HG03571 (cell line): ENCODE results near the gene GNAO1.

ENCODE experiments used
- ATAC-seq: cut with Tn5 transposase; IDR thresholded peaks from one replicate; pipeline ENCODE4 v1.9.1; 2021; ENCODE audit not compliant: unreplicated experiment

GNAO1 gene

GRCh38 chr16:56310690-56311089, 119.4 kb downstream of the GNAO1 start:
- no peak for ATAC-seq

GRCh38 chr16:56311208-56312027, 120.1 kb downstream of the GNAO1 start:
- ATAC-seq, result no peak

- ATAC-seq, result no peak
Measured at GRCh38 chr16:56312028-56312300, 120.7 kb downstream of the GNAO1 start.

GRCh38 chr16:56312556-56312955, 121.3 kb downstream of the GNAO1 start:
- ATAC-seq, result no peak

GRCh38 chr16:56314244-56314850, 123.1 kb downstream of the GNAO1 start:
- ATAC-seq, result no peak

- no peak for ATAC-seq
Measured at GRCh38 chr16:56315955-56316354, 124.7 kb downstream of the GNAO1 start.

GRCh38 chr16:56316545-56316944, 125.3 kb downstream of the GNAO1 start:
- no peak for ATAC-seq

GRCh38 chr16:56317998-56318826, 126.9 kb downstream of the GNAO1 start:
- peak; percentile 94 for ATAC-seq

GRCh38 chr16:56318827-56319140, 127.5 kb downstream of the GNAO1 start:
- no peak for ATAC-seq

GRCh38 chr16:56319376-56319775, 128.1 kb downstream of the GNAO1 start:
- ATAC-seq, result no peak

GRCh38 chr16:56320056-56320455, 128.8 kb downstream of the GNAO1 start:
- no peak for ATAC-seq

- ATAC-seq, result no peak
Measured at GRCh38 chr16:56320811-56321558, 129.7 kb downstream of the GNAO1 start.

GRCh38 chr16:56321571-56321970, 130.3 kb downstream of the GNAO1 start:
- no peak for ATAC-seq

GRCh38 chr16:56324406-56324805, 133.1 kb downstream of the GNAO1 start:
- no peak for ATAC-seq

GRCh38 chr16:56325956-56326355, 134.7 kb downstream of the GNAO1 start:
- no peak for ATAC-seq

- no peak for ATAC-seq
Measured at GRCh38 chr16:56327071-56327928, 136.0 kb downstream of the GNAO1 start.

- no peak for ATAC-seq
Measured at GRCh38 chr16:56327929-56328258, 136.6 kb downstream of the GNAO1 start.

GRCh38 chr16:56328276-56329022, 137.2 kb downstream of the GNAO1 start:
- no peak for ATAC-seq

GRCh38 chr16:56329887-56330286, 138.6 kb downstream of the GNAO1 start:
- ATAC-seq, result no peak

- no peak for ATAC-seq
Measured at GRCh38 chr16:56330476-56330875, 139.2 kb downstream of the GNAO1 start.
